Neural cell (in vitro differentiated cells): Measurements from ENCODE around the gene PLCB4. TPM values are rescaled to one million over a fixed set of nuclear protein-coding genes. Genes with fewer than 3 reads are reported as not detected.

ENCODE experiments used
- H2AFZ ChIP-seq: fragments of 200-600, 300-800 bp; sonication (generic), shearing (Covaris generic); 2 replicates; pipeline ENCODE4 v1.6.0; 2014; ENCODE audit warnings: low read depth, mild to moderate bottlenecking, antibody characterized with exemption, low read length, moderate library complexity
- H3F3A ChIP-seq: fragments of 200-600 bp; shearing (Covaris generic); 2 replicates; pipeline ENCODE4 v1.6.1; 2016; ENCODE audit warnings: mild to moderate bottlenecking, moderate library complexity, mixed read lengths, antibody characterized with exemption, low read length; ENCODE audit not compliant: insufficient read depth, poor library complexity, severe bottlenecking
- H3K27ac ChIP-seq: fragments of 200-600, 300-800 bp; sonication (generic), shearing (Covaris generic); 2 replicates; pipeline ENCODE4 v1.5.1; 2014; ENCODE audit warnings: mild to moderate bottlenecking, low read length, moderate library complexity
- H3K27me3 ChIP-seq: fragments of 300-800, 200-600 bp; sonication (generic), shearing (Covaris generic); 2 replicates; pipeline ENCODE4 v1.6.0; 2014; ENCODE audit warnings: mild to moderate bottlenecking, low read depth, low read length, moderate library complexity; ENCODE audit not compliant: insufficient read depth
- H3K36me3 ChIP-seq: fragments of 300-800, 200-600 bp; sonication (generic), shearing (Covaris generic); 2 replicates; pipeline ENCODE4 v1.5.1; 2014; ENCODE audit warnings: mild to moderate bottlenecking, antibody characterized with exemption, low read length, moderate library complexity; ENCODE audit not compliant: insufficient read depth
- H3K4me2 ChIP-seq: fragments of 300-800, 200-600 bp; sonication (generic), shearing (Covaris generic); 2 replicates; pipeline ENCODE4 v1.6.0; 2014; ENCODE audit warnings: mild to moderate bottlenecking, low read length
- H3K4me3 ChIP-seq: fragments of 300-800, 200-600 bp; sonication (generic), shearing (Covaris generic); 2 replicates; pipeline ENCODE4 v1.5.1; 2014; ENCODE audit warnings: mild to moderate bottlenecking, low read length, moderate library complexity
- H3K79me2 ChIP-seq: fragments of 200-600 bp; shearing (Covaris generic); replicated peaks from 2 replicates; pipeline ENCODE4 v1.6.0; 2014; ENCODE audit warnings: mild to moderate bottlenecking, low read length, moderate library complexity; ENCODE audit not compliant: insufficient read depth
- H3K9ac ChIP-seq: fragments of 300-800, 200-600 bp; sonication (generic), shearing (Covaris generic); 2 replicates; pipeline ENCODE4 v1.6.1; 2016; ENCODE audit warnings: mild to moderate bottlenecking, low read length, mixed read lengths
- H3K9me2 ChIP-seq: fragments of 200-600 bp; shearing (Covaris generic); 2 replicates; pipeline ENCODE4 v1.6.1; 2016; ENCODE audit warnings: mild to moderate bottlenecking, low read length, mixed read lengths; ENCODE audit not compliant: insufficient read depth
- H3K9me3 ChIP-seq: fragments of 200-600, 300-800 bp; sonication (generic), shearing (Covaris generic); 2 replicates; pipeline ENCODE4 v1.6.1; 2016; ENCODE audit warnings: mild to moderate bottlenecking, mixed run types, low read length, moderate library complexity, mixed read lengths
- H4K20me1 ChIP-seq: fragments of 200-600 bp; shearing (Covaris generic); 2 replicates; pipeline ENCODE4 v1.6.1; 2016; ENCODE audit warnings: mild to moderate bottlenecking, mixed run types; ENCODE audit not compliant: insufficient read depth
- EP300 ChIP-seq: fragments of 450-650 bp; conservative IDR thresholded peaks from 2 replicates; pipeline ENCODE4 v1.6.1; 2014; ENCODE audit warnings: antibody characterized with exemption, mild to moderate bottlenecking, moderate library complexity; ENCODE audit not compliant: poor library complexity, severe bottlenecking
- EZH2 ChIP-seq: fragments of 200-600, 300-800 bp; shearing (Covaris generic), sonication (generic); IDR thresholded peaks from 2 replicates; pipeline ENCODE4 v1.6.1; 2014; ENCODE audit warnings: antibody characterized with exemption, low read length, borderline replicate concordance, mild to moderate bottlenecking; ENCODE audit not compliant: insufficient read depth, poor library complexity, severe bottlenecking
- MXI1 ChIP-seq: fragments of 450-650 bp; conservative IDR thresholded peaks from 2 replicates; pipeline ENCODE4 v1.6.1; 2014; ENCODE audit warnings: antibody characterized with exemption, mild to moderate bottlenecking; ENCODE audit not compliant: poor library complexity, severe bottlenecking
- POLR2AphosphoS5 ChIP-seq: IDR thresholded peaks from 2 replicates; pipeline ENCODE4 v1.6.1; 2012
- RAD21 ChIP-seq: fragments of 450-650 bp; conservative IDR thresholded peaks from 2 replicates; pipeline ENCODE4 v1.6.1; 2014; ENCODE audit warnings: antibody characterized with exemption, mild to moderate bottlenecking, moderate library complexity
- SMC3 ChIP-seq: fragments of 450-650 bp; conservative IDR thresholded peaks from 2 replicates; pipeline ENCODE4 v1.6.1; 2014; ENCODE audit warnings: antibody characterized with exemption, mild to moderate bottlenecking, moderate library complexity; ENCODE audit not compliant: poor library complexity
- TAF1 ChIP-seq: IDR thresholded peaks from 2 replicates; pipeline ENCODE4 v1.6.1; 2012; ENCODE audit warnings: low read depth
- polyA plus RNA-seq: library from polyadenylated mRNA; depleted of rRNA; stranded (reverse); fragments of >200 nt; gene quantifications from 2 replicates; pipeline ENCODE4 v1.2.3, GENCODE V29; 2014
- TF ChIP-seq, protein P1 (sequence below): IDR thresholded peaks from 2 replicates; pipeline ENCODE4 v1.6.1; 2012; ENCODE audit warnings: borderline replicate concordance
- TF ChIP-seq, protein P2 (sequence below): fragments of 450-650 bp; IDR thresholded peaks from 2 replicates; pipeline ENCODE4 v1.5.1; 2014; ENCODE audit warnings: antibody characterized with exemption, mild to moderate bottlenecking, moderate library complexity; ENCODE audit not compliant: poor library complexity, severe bottlenecking

The PLCB4 gene
- polyA plus RNA-seq, 1 donor from 2014 or later: 13.1 TPM

DNA sequence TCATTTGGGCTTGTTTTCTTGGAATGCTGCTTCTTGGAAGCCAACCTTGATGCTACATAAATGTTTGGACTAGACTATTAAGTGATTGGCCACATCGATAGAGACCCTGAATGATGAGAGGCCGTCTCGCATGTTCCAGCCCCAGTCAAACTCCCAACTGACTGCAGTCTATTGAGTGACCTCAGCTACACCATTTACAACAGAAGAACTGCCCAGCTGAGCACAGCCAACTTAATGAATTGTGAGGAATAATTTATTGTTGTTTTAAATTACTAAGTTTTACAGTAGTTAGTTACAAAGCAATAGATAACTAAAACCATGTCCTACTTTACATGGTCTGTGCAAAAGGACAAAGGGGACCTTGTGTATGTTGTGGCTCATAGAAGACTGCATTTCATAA lies 63.0 kb downstream of the PLCB4 start:
- H4K20me1 ChIP-seq: no peaks in the 10 kb centered on the region
- no peak overlapping the region for H3K9ac ChIP-seq
- no peak overlapping the region for H3K4me3 ChIP-seq
- H3K27me3 ChIP-seq: no peaks in the 10 kb centered on the region
- no peaks in the 10 kb centered on the region for H3K79me2 ChIP-seq
- no peaks in the 10 kb centered on the region for H3K9me2 ChIP-seq
- no peaks in the 10 kb centered on the region for H3F3A ChIP-seq
- no peak for TF ChIP-seq EZH2
- no peaks in the 10 kb centered on the region for H3K36me3 ChIP-seq
- H3K4me2 ChIP-seq: no peak overlapping the region
- H3K9me3 ChIP-seq: no peaks in the 10 kb centered on the region
- H2AFZ ChIP-seq: no peak overlapping the region
- no peak overlapping the region for H3K27ac ChIP-seq

DNA sequence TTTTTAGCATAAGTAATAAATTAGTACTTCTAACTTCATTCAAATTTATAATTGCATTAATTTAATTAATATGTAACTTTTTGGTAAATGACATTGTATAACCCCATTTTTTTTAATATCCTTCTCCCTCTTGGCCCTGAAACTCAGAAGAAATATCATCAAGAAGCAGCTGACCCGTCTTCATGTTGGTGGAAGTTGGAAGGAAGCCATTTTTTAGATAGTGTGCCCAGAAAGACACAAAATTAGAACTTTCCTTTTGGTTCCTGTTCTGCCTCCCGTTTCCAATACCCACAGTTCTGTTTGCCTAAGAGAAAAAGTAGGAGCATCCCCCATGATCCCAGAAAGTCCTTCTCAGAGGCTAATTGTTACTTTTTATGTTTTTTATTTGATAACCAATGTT lies 65.5 kb downstream of the PLCB4 start:
- no peaks in the 10 kb centered on the region for H3K9me3 ChIP-seq
- no peaks in the 10 kb centered on the region for H4K20me1 ChIP-seq
- no peaks in the 10 kb centered on the region for H3K27me3 ChIP-seq
- H3K9ac ChIP-seq: no peak overlapping the region
- H3K36me3 ChIP-seq: no peaks in the 10 kb centered on the region
- H3K27ac ChIP-seq: no peak overlapping the region
- H3K4me3 ChIP-seq: no peak overlapping the region
- H3K9me2 ChIP-seq: no peaks in the 10 kb centered on the region
- H3K4me2 ChIP-seq: no peak overlapping the region
- TF ChIP-seq SMC3: no peak
- no peak for TF ChIP-seq EP300
- no peak for TF ChIP-seq RAD21
- TF ChIP-seq, protein P1, sequence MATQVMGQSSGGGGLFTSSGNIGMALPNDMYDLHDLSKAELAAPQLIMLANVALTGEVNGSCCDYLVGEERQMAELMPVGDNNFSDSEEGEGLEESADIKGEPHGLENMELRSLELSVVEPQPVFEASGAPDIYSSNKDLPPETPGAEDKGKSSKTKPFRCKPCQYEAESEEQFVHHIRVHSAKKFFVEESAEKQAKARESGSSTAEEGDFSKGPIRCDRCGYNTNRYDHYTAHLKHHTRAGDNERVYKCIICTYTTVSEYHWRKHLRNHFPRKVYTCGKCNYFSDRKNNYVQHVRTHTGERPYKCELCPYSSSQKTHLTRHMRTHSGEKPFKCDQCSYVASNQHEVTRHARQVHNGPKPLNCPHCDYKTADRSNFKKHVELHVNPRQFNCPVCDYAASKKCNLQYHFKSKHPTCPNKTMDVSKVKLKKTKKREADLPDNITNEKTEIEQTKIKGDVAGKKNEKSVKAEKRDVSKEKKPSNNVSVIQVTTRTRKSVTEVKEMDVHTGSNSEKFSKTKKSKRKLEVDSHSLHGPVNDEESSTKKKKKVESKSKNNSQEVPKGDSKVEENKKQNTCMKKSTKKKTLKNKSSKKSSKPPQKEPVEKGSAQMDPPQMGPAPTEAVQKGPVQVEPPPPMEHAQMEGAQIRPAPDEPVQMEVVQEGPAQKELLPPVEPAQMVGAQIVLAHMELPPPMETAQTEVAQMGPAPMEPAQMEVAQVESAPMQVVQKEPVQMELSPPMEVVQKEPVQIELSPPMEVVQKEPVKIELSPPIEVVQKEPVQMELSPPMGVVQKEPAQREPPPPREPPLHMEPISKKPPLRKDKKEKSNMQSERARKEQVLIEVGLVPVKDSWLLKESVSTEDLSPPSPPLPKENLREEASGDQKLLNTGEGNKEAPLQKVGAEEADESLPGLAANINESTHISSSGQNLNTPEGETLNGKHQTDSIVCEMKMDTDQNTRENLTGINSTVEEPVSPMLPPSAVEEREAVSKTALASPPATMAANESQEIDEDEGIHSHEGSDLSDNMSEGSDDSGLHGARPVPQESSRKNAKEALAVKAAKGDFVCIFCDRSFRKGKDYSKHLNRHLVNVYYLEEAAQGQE: no peak
- H2AFZ ChIP-seq: no peak overlapping the region
- no peaks in the 10 kb centered on the region for H3K79me2 ChIP-seq
- no peaks in the 10 kb centered on the region for H3F3A ChIP-seq

DNA sequence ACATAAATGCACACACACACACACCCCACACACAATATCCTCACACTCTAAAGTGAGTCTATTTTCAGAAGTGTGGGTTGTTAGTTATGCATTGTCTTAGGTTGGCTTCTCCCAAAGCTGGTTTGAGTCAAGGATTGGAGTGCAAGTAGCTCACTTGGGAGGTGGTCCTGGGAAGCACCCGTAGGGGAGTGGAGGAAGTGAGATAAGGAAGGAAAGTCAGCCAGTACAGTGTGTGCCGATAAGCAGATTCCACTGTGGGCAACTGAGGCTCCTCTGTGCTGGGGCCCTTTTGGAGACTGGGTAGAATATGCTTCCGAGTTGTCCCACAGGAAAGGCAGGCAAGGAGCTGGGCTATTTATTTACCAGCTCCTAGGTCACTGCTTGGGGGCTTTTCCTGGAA lies 67.2 kb downstream of the PLCB4 start:
- H2AFZ ChIP-seq: no peak overlapping the region
- no peak for TF ChIP-seq TAF1
- no peak for TF ChIP-seq MXI1
- no peak for TF ChIP-seq POLR2AphosphoS5
- no peak for TF ChIP-seq EZH2
- TF ChIP-seq, protein P2, sequence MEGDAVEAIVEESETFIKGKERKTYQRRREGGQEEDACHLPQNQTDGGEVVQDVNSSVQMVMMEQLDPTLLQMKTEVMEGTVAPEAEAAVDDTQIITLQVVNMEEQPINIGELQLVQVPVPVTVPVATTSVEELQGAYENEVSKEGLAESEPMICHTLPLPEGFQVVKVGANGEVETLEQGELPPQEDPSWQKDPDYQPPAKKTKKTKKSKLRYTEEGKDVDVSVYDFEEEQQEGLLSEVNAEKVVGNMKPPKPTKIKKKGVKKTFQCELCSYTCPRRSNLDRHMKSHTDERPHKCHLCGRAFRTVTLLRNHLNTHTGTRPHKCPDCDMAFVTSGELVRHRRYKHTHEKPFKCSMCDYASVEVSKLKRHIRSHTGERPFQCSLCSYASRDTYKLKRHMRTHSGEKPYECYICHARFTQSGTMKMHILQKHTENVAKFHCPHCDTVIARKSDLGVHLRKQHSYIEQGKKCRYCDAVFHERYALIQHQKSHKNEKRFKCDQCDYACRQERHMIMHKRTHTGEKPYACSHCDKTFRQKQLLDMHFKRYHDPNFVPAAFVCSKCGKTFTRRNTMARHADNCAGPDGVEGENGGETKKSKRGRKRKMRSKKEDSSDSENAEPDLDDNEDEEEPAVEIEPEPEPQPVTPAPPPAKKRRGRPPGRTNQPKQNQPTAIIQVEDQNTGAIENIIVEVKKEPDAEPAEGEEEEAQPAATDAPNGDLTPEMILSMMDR: no peak
- TF ChIP-seq RAD21: no peak
- TF ChIP-seq, protein P1: no peak
- no peak for TF ChIP-seq SMC3
- TF ChIP-seq EP300: no peak
- H3K9me3 ChIP-seq: no peaks in the 10 kb centered on the region
- no peak overlapping the region for H3K4me3 ChIP-seq
- no peak overlapping the region for H3K4me2 ChIP-seq
- no peak overlapping the region for H3K27ac ChIP-seq
- H3K9me2 ChIP-seq: no peaks in the 10 kb centered on the region
- no peak overlapping the region for H3K9ac ChIP-seq
- no peaks in the 10 kb centered on the region for H3K27me3 ChIP-seq
- H3K36me3 ChIP-seq: no peaks in the 10 kb centered on the region
- H3K79me2 ChIP-seq: no peaks in the 10 kb centered on the region
- no peaks in the 10 kb centered on the region for H3F3A ChIP-seq
- H4K20me1 ChIP-seq: no peaks in the 10 kb centered on the region
